Right ventricle myocardium inferior (tissue), 1 donor: ENCODE measurements around the gene TRIP10. TPM values are rescaled to one million over a fixed set of nuclear protein-coding genes. Genes with fewer than 3 reads are reported as not detected.
"Not testable (repeated sequence)": the region's sequence is repeated elsewhere in the genome, so short reads cannot be mapped to it uniquely, and the experiment has no call there.

Source experiments
- ATAC-seq: fragments of 200-7000 bp; cut with Tn5 transposase; one replicate; pipeline ENCODE4 v1.9.1; 2020; ENCODE audit warnings: mild to moderate bottlenecking, moderate library complexity
- DNase-seq: peaks from one replicate; pipeline ENCODE4 v3.0.0; 2021; ENCODE audit errors: missing footprints
- intact Hi-C: fragments of 100-400 bp; cut with DNase I; formaldehyde crosslinking; loops from one replicate; pipeline ENCODE4 v1.11.0; 2022
- total RNA-seq: library from RNA; stranded (reverse); fragmentation: NEBNext Ultra II Directional; extraction: Animal tissue kit (Norgen Biotek cat#: 25700); gene quantifications from one replicate; pipeline ENCODE4 v1.2.1, GENCODE V29; 2021
- donor health status: DM: no; HTN: yes; CAD: no; lungs with severe emphysema.

TRIP10 gene
- total RNA-seq, 1 donor from 2014 or later, result 147 TPM

GRCh38 chr19:6776045-6776444 lies 36.6 kb downstream of the TRIP10 start:
- DNase-seq, intact Hi-C loops, ATAC-seq: not testable (repeated sequence)

GRCh38 chr19:6776999-6777398 lies 37.5 kb downstream of the TRIP10 start:
- no peak for ATAC-seq
- intact Hi-C loops, result no loop called here

DNA sequence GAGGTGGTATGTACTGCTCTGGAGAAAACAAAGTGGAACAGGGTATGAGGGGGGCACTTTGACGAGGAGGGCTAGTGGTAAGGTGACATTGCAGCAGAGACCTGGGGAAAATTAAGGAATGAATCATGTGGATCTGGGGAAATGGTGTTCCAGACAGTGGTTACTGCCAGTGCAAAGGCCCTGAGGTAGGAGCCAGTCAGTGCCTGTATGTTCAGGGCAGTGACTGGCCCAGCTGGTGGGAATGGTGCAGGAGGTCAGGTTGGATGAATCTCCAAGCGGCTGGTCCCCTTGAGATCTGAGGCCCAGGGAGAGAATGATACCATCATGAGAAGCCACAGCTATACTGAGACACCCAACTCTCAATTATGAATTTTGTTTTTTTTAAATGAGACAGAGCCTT lies 38.0 kb downstream of the TRIP10 start:
- DNase-seq, result no peak
- intact Hi-C loops, result no loop called here
- no peak for ATAC-seq

More at GRCh38 chr19:6776999-6777398, 37.5 kb downstream of the TRIP10 start:
- DNase-seq, result no peak

GRCh38 chr19:6778386-6778785 lies 38.9 kb downstream of the TRIP10 start:
- intact Hi-C loops, result no loop called here
- DNase-seq, result no peak
- ATAC-seq, result no peak

DNA sequence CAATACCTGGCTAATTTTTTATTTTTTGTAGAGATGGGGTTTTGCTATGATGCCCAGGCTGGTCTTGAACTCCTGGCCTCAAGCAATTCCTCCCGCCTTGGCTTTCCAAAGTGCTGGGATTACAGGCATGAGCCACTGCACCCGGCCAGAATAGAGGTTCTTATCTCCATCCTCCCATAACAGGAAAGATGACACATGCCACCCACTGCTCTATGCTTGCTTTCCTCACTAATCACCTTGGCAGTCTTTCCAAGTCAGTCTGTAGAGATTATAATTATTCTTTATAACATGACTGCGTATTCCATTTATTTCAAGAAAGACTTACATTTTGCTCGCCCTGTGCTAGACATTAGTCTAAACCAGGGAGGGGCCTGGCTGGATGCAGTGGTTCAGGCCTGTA lies 39.7 kb downstream of the TRIP10 start:
- ATAC-seq (no peak), DNase-seq (no peak)

DNA sequence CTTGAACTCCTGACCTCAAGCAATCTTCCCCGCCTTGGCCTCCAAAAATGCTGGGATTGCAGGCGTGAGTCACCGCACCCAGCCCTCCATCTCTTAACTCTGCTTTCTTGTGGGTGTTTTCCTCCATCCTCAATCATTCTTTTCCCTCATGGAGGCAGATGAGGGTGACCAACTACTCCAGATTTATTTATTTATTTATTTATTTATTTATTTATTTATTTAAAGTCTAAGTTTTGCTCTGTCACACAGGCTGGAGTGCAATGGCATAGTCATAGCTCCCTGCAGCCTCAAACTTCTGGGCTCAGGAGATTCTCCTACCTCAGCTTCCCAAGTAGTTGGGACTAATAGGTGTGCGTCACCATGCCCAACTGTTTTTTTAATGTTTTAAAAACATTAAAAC lies 47.9 kb downstream of the TRIP10 start:
- no peak for ATAC-seq
- intact Hi-C loops, result no loop called here
- no peak for DNase-seq

More for the DNA sequence above, 39.7 kb downstream of the TRIP10 start:
- intact Hi-C loops, result no loop called here

DNA sequence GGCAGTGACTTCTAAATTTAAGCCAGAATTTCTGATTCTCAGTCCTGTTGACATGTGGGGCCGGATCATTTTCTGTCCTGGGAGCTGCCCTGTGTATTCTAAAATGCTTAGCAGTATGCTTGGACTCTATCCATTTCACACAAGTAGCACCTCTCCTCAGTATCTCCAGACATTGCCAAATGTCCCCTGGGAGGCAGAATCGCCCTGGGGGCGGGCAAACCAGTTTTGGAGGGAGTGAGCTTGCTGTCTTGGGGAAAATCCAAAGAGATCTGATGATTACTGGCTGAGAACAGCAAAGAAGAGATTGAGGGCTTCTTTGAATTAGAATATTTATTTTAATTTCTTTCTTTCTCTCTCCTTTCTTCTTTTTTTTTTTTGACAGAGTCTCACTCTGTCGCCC lies 49.4 kb downstream of the TRIP10 start:
- intact Hi-C loops, result no loop called here
- DNase-seq (no peak), ATAC-seq (no peak)

DNA sequence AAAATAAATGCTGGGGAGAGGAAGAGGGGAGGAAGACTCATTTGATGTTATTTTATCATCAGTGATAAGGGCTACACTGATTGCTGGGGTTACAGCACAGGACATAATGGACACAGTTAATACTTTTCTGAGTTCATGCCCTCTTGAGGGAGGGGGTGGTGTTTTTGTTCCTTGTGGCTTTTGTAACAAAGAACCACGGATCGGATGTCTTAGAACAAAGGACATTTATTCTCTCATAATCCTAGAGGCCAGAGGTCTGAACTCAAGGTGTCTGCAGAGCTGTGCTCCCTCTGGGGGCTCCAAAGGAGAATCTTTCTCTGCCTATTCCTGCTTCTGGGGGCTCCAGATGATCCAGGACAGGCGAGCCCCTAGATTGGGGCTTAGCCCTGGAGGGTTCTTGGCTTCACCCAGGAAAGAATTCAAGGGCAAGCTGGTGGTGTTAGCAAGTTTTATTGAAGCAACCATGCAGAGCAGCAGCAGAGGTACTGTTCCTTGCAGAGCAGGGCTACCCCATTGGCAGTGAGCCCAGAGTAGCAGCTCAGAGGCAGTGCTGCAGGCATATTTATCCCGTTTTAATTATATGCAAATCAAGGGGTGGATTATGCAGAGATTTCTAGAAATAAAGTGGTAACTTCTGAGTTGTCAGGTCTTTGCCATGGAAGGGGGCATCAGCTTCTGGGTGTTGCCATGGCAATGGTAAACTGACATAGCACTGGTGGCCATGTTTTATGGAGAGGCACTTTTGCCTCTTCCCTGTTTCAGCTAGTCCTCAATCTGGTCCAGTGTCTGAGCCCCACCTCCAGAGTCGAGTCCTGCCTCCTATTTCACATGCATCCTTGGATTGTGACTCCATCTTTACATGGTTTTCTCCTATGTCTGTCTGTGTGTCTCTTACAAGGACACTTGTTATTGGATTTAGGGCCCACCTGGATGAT lies 51.0 kb downstream of the TRIP10 start:
- ATAC-seq (no peak), DNase-seq (no peak)
- intact Hi-C loops, result no loop called here

GRCh38 chr19:6791237-6791636 lies 51.8 kb downstream of the TRIP10 start:
- intact Hi-C loops, result no loop called here
- DNase-seq (no peak), ATAC-seq (no peak)

DNA sequence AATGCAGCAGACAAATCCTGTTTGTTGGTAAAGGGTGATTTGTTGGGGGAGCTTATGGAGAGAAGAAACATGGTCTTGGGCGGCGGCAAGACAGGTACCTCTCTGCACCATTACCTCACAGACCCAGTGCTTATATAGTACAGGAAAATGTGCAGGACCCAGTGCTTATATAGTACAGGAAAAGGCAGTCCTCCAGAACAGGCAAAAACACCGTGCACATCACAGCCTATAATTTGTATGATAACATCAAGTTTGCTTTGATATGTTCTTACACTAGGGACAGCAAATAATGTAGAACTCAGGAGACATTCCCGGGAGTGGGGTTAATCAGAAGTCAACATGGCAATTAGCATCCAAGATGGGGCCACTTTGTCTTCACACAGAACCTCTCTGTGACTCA lies 53.9 kb downstream of the TRIP10 start:
- intact Hi-C loops, result no loop called here
- no peak for DNase-seq
- no peak for ATAC-seq

- intact Hi-C loops, result no loop called here
- no peak for ATAC-seq
- DNase-seq, result no peak
Observed at GRCh38 chr19:6793973-6794372, 54.5 kb downstream of the TRIP10 start.

GRCh38 chr19:6794686-6795431 lies 55.4 kb downstream of the TRIP10 start:
- intact Hi-C loops, result no loop called here

DNA sequence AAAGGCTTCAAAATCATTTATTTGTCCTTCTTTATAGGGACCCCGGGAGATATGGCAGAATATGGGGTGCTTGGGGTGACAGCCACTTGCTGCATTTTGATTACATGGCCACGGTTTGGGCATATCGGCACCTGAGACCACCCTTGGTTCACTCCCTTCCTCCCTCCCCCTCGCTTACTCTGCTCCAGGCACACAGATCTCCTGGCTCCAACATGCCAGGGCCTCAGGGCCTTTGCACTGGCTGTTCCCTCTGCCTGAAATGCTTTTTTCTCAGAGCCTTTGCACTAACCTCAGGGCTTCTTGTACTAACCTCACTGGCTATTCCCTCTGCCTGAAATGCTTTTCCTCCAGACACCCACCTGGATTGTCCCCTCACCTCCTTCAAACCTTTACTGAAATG lies 56.8 kb downstream of the TRIP10 start:
- no peak for DNase-seq
- ATAC-seq, result no peak
- intact Hi-C loops, result no loop called here

More at GRCh38 chr19:6794686-6795431, 55.4 kb downstream of the TRIP10 start:
- ATAC-seq (no peak), DNase-seq (no peak)

GRCh38 chr19:6797646-6798045 lies 58.2 kb downstream of the TRIP10 start:
- ATAC-seq (no peak), DNase-seq (no peak)
- intact Hi-C loops, result no loop called here

- ATAC-seq, DNase-seq, intact Hi-C loops: not testable (repeated sequence)
Observed at GRCh38 chr19:6800160-6800790, 60.8 kb downstream of the TRIP10 start.

- no peak for ATAC-seq
- intact Hi-C loops, result no loop called here
Observed at GRCh38 chr19:6800991-6801484, 61.6 kb downstream of the TRIP10 start.

More at GRCh38 chr19:6800991-6801484, 61.6 kb downstream of the TRIP10 start:
- DNase-seq, result no peak
